Erythroblast (primary cell): ENCODE results near the gene CDKAL1.
"Not testable (repeated sequence)": the region's sequence is repeated elsewhere in the genome, so short reads cannot be mapped to it uniquely, and the experiment has no call there.

Experiments
- GATA1 ChIP-seq: IDR thresholded peaks from 2 replicates; pipeline ENCODE4 v1.6.1; 2011; ENCODE audit warnings: low read depth, mild to moderate bottlenecking, control low read depth, low read length, moderate library complexity
- POLR2A ChIP-seq: IDR thresholded peaks from 2 replicates; pipeline ENCODE4 v1.6.1; 2011; ENCODE audit warnings: mild to moderate bottlenecking, low read length

DNA sequence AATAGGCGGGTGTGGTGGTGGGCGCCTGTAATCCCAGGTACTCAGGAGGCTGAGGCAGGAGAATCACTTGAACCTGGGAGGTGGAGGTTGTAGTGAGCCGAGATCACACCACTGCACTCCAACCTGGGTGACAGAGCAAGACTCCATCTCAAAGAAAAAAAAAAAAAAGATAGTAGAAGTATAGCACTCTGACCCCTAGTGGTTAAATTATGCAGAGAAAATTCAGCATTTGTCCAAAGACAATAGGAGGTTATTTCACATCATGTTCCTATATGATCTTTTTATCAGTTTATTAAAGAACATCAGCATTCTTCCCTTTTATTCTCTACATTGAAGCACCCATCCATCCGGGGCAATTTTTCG, 5.2 kb upstream of the CDKAL1 start:
- not testable (repeated sequence) for TF ChIP-seq POLR2A, GATA1
